HepG2 (cell line): ENCODE results near the gene HSDL2. TPM values are rescaled to one million over a fixed set of nuclear protein-coding genes. Genes with fewer than 3 reads are reported as not detected.

Experiments used
- ARID5B ChIP-seq: IDR thresholded peaks from 2 replicates; pipeline ENCODE4 v1.4.0; 2020; ENCODE audit warnings: mild to moderate bottlenecking, missing genetic modification reagents
- CREB1 ChIP-seq, 2 experiments: fragments of 450-650 bp in 1 of 2; IDR thresholded peaks; 2 replicates each; pipeline ENCODE4 v1.6.1; 2016 to 2017; ENCODE audit warnings: control low read depth in 1 of 2, mild to moderate bottlenecking in 1 of 2, missing compliant biosample characterization in 1 of 2, missing genetic modification characterization in 1 of 2
- HDAC6 ChIP-seq: fragments of 200-600 bp; sonication (generic); IDR thresholded peaks from 2 replicates; pipeline ENCODE4 v1.7.0; 2017; ENCODE audit warnings: mild to moderate bottlenecking, antibody characterized with exemption, low read length, low read depth
- HNRNPK ChIP-seq: fragments of 200-400 bp; formaldehyde crosslinking; IDR thresholded peaks from 2 replicates; pipeline ENCODE4 v1.6.1; 2018; ENCODE audit warnings: low read length, low read depth, moderate library complexity, mild to moderate bottlenecking; ENCODE audit not compliant: poor library complexity, severe bottlenecking
- KDM1A ChIP-seq: IDR thresholded peaks from 2 replicates; pipeline ENCODE4 v1.6.1; 2016; ENCODE audit warnings: missing compliant biosample characterization
- KDM6A ChIP-seq: IDR thresholded peaks from 2 replicates; pipeline ENCODE4 v1.6.1; 2016; ENCODE audit warnings: low read depth
- MEIS1 ChIP-seq: sonication (generic); formaldehyde crosslinking; IDR thresholded peaks from 2 replicates; pipeline ENCODE4 v1.9.0; 2021; ENCODE audit warnings: mild to moderate bottlenecking, missing genetic modification reagents, moderate library complexity, borderline replicate concordance
- NCOA2 ChIP-seq: sonication (generic); formaldehyde crosslinking; IDR thresholded peaks from 2 replicates; pipeline ENCODE4 v1.8.0; 2022; ENCODE audit warnings: inconsistent platforms
- POLR2AphosphoS2 ChIP-seq: IDR thresholded peaks from 2 replicates; pipeline ENCODE4 v1.6.1; 2011; ENCODE audit warnings: low read depth, low read length, improper control_type of control experiment
- STAT5B ChIP-seq: sonication (generic); formaldehyde crosslinking; IDR thresholded peaks from 2 replicates; pipeline ENCODE4 v1.4.0; 2020; ENCODE audit warnings: missing genetic modification reagents
- THAP11 ChIP-seq: IDR thresholded peaks from 2 replicates; pipeline ENCODE4 v1.6.1; 2016; ENCODE audit warnings: missing biosample characterization, missing genetic modification reagents
- ZFP82 ChIP-seq: sonication (generic); formaldehyde crosslinking; IDR thresholded peaks from 2 replicates; pipeline ENCODE4 v1.5.1; 2020; ENCODE audit warnings: mild to moderate bottlenecking, missing genetic modification reagents, borderline replicate concordance
- ZNF232 ChIP-seq: sonication (generic); formaldehyde crosslinking; IDR thresholded peaks from 2 replicates; pipeline ENCODE4 v1.4.0; 2020; ENCODE audit warnings: missing genetic modification reagents, borderline replicate concordance
- ZNF362 ChIP-seq: sonication (generic); formaldehyde crosslinking; IDR thresholded peaks from 2 replicates; pipeline ENCODE4 v1.4.0; 2020; ENCODE audit warnings: missing genetic modification reagents, mild to moderate bottlenecking, borderline replicate concordance
- polyA plus RNA-seq, 8 experiments: library from polyadenylated mRNA; depleted of rRNA in 3 of 8; stranded (reverse) in 7 of 8; unstranded in 1 of 8; fragments of >200 nt; fragmentation: Illumina TruSeq in 4 of 8; extraction: Trizol in 4 of 8; gene quantifications; 2 replicates each; pipeline versions ENCODE4 v1.2.1 to v1.2.3, GENCODE V29; 2011 to 2016; ENCODE audit warnings: low read depth in 4 of 8, missing spikeins in 1 of 8, mixed read lengths in 1 of 8; ENCODE audit not compliant: insufficient read depth in 1 of 8
- total RNA-seq, 5 experiments: library from RNA; depleted of rRNA; stranded (reverse); fragments of >200 nt; fragmentation: Illumina TruSeq; extraction: Trizol; gene quantifications; 2 replicates each; pipeline ENCODE4 v1.2.3, GENCODE V29; 2016; ENCODE audit warnings: low read depth in 1 of 5
- TF ChIP-seq, protein P1 (sequence below): sonication (generic); formaldehyde crosslinking; IDR thresholded peaks from 2 replicates; pipeline ENCODE4 v1.8.0; 2022; ENCODE audit warnings: mild to moderate bottlenecking, missing genetic modification reagents; ENCODE audit not compliant: insufficient replicate concordance
- TF ChIP-seq, protein P2 (sequence below): sonication (generic); formaldehyde crosslinking; IDR thresholded peaks from 2 replicates; pipeline ENCODE4 v1.4.0; 2020; ENCODE audit warnings: missing genetic modification reagents, low read depth, mild to moderate bottlenecking, borderline replicate concordance
- TF ChIP-seq, protein P3 (sequence below): sonication (generic); formaldehyde crosslinking; IDR thresholded peaks from 2 replicates; pipeline ENCODE4 v1.8.1; 2023; ENCODE audit warnings: mild to moderate bottlenecking, missing genetic modification reagents

The HSDL2 gene
- total and polyA plus RNA-seq, 2 of the 13 experiments (the other 11 are each of a cell fraction or from before 2014, with no cell fraction given), result 55.3 to 80.2 TPM

DNA sequence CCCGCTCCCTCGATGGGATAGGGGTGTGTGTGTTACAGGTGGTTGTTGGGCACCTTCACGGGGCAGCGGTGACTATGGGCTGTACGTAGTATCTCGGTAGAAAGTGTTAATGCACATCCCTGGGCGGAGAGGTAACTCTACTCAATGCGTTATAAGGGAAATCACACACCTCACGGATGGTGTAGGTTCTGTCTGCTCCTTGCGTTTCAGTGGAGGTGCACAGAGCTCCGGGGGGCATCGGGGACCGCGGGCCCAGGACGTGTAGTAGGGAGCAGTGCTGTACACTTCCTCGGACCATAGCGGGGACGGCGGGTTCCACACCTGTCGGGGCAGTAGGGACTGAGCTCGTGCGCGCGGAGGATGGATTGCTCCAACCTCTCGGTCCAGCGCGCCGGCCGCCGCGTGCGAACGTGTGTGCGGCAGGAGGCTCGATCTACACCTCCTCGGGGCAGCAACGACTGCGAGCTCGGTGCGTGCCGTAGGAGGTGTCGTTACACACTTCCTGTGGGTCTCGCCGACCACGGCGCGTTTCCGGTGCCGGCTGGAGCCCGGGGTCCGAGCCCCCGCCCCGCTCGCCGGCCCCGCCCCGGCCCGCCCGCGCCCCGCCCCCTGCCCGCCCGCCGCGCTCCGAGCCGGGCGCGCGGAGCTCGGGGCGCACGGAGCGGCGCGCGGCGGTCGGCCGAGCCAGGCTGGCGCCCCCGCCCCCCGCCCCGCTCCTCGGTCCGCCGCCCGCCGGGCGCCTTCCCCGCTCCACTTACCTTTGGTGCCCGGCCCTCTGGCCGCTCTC, 106.5 kb downstream of the HSDL2 start, which contains the start of gene KIAA1958 (continued):
- TF ChIP-seq, protein P1, sequence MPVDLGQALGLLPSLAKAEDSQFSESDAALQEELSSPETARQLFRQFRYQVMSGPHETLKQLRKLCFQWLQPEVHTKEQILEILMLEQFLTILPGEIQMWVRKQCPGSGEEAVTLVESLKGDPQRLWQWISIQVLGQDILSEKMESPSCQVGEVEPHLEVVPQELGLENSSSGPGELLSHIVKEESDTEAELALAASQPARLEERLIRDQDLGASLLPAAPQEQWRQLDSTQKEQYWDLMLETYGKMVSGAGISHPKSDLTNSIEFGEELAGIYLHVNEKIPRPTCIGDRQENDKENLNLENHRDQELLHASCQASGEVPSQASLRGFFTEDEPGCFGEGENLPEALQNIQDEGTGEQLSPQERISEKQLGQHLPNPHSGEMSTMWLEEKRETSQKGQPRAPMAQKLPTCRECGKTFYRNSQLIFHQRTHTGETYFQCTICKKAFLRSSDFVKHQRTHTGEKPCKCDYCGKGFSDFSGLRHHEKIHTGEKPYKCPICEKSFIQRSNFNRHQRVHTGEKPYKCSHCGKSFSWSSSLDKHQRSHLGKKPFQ (CRISPR knock-in tag), result peak; percentile 90
- TF ChIP-seq STAT5B (CRISPR knock-in tag) (0 out of 2 replicates have a peak, but pooled peaks have one; percentile 60), HNRNPK (no peak), ZNF232 (CRISPR knock-in tag) (peak; percentile 93), ZFP82 (CRISPR knock-in tag) (no peak), ZNF362 (CRISPR knock-in tag) (peak; percentile 61; the same call in 1 of the 2 replicates), MEIS1 (CRISPR knock-in tag) (peak; percentile 83; the same call in 1 of the 2 replicates), NCOA2 (CRISPR knock-in tag) (peak; percentile 60), KDM6A (CRISPR knock-in tag) (no peak), CREB1 (IDR thresholded peaks at IDR 0.05) (0 out of 2 replicates have a peak, but pooled peaks have one; percentile 36), CREB1 (CRISPR knock-in tag; IDR thresholded peaks at IDR 0.05) (no peak), THAP11 (CRISPR knock-in tag) (peak; percentile 80), POLR2AphosphoS2 (no peak), HDAC6 (no peak), KDM1A (CRISPR knock-in tag) (no peak), ARID5B (peak; percentile 76)
- TF ChIP-seq, protein P2, sequence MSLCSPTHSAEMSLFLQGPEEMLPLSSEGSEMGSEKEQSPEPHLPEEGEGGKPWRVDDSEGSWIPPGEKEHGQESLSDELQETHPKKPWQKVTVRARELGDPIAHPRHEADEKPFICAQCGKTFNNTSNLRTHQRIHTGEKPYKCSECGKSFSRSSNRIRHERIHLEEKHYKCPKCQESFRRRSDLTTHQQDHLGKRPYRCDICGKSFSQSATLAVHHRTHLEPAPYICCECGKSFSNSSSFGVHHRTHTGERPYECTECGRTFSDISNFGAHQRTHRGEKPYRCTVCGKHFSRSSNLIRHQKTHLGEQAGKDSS (CRISPR knock-in tag), result peak; percentile 84; the same call in 1 of the 2 replicates
- TF ChIP-seq, protein P3, sequence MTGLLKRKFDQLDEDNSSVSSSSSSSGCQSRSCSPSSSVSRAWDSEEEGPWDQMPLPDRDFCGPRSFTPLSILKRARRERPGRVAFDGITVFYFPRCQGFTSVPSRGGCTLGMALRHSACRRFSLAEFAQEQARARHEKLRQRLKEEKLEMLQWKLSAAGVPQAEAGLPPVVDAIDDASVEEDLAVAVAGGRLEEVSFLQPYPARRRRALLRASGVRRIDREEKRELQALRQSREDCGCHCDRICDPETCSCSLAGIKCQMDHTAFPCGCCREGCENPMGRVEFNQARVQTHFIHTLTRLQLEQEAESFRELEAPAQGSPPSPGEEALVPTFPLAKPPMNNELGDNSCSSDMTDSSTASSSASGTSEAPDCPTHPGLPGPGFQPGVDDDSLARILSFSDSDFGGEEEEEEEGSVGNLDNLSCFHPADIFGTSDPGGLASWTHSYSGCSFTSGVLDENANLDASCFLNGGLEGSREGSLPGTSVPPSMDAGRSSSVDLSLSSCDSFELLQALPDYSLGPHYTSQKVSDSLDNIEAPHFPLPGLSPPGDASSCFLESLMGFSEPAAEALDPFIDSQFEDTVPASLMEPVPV (CRISPR knock-in tag), result no peak
